Astrocyte (in vitro differentiated cells and primary cell): Measurements from ENCODE around the gene S100A1.

Experiments
- CTCF ChIP-seq: IDR thresholded peaks from 2 replicates; pipeline ENCODE4 v1.5.1; 2011; ENCODE audit warnings: low read depth, mild to moderate bottlenecking, inconsistent platforms, low read length, moderate library complexity; ENCODE audit not compliant: insufficient read depth
- EZH2 ChIP-seq: IDR thresholded peaks from 2 replicates; pipeline ENCODE4 v1.6.1; 2012; ENCODE audit warnings: mild to moderate bottlenecking, low read length, inconsistent platforms; ENCODE audit not compliant: insufficient read depth

- TF ChIP-seq CTCF, result no peak
- no peak for TF ChIP-seq EZH2
Observed at GRCh38 chr1:153673511-153673910, 45.3 kb downstream of the S100A1 start.
